ENCODE data around the gene NEK8.
"Not testable (repeated sequence)": the region's sequence is repeated elsewhere in the genome, so short reads cannot be mapped to it uniquely, and the experiment has no call there.

Gene NEK8

GRCh38 chr17:28774206-28774605 lies 45.6 kb downstream of the NEK8 start:
- no peak overlapping the region for H3K4me3 ChIP-seq (ENCODE audit: low read depth, low read length)
- no peaks in the 10 kb centered on the region for H3K27me3 ChIP-seq (ENCODE audit: control insufficient read depth, insufficient read depth, low read length)
- H3K36me3 ChIP-seq (ENCODE audit: control insufficient read depth, insufficient read depth, low read length), result no peaks in the 10 kb centered on the region
- peaks cover 2% of the 10 kb centered on the region for H3K4me1 ChIP-seq (ENCODE audit: control insufficient read depth, insufficient read depth, low read length)
- H3K9ac ChIP-seq (ENCODE audit: low read depth, low read length), result no peak overlapping the region
- H3K9me3 ChIP-seq (ENCODE audit: control insufficient read depth, insufficient read depth, low read length), result no peaks in the 10 kb centered on the region

GRCh38 chr17:28777178-28777577 lies 48.6 kb downstream of the NEK8 start:
- no peaks in the 10 kb centered on the region for H3K4me1 ChIP-seq (ENCODE audit: control insufficient read depth, insufficient read depth, low read length)
- H3K4me3 ChIP-seq (ENCODE audit: low read depth, low read length), result no peak overlapping the region
- no peaks in the 10 kb centered on the region for H3K27me3 ChIP-seq (ENCODE audit: control insufficient read depth, insufficient read depth, low read length)
- H3K9ac ChIP-seq (ENCODE audit: low read depth, low read length), result no peak overlapping the region
- peaks cover 4% of the 10 kb centered on the region for H3K36me3 ChIP-seq (ENCODE audit: control insufficient read depth, insufficient read depth, low read length)
- H3K9me3 ChIP-seq (ENCODE audit: control insufficient read depth, insufficient read depth, low read length), result no peaks in the 10 kb centered on the region

GRCh38 chr17:28779601-28780000 lies 51.0 kb downstream of the NEK8 start:
- H3K9ac ChIP-seq (ENCODE audit: low read depth, low read length); H3K36me3 ChIP-seq (ENCODE audit: control insufficient read depth, insufficient read depth, low read length); H3K4me3 ChIP-seq (ENCODE audit: low read depth, low read length); H3K9me3 ChIP-seq (ENCODE audit: control insufficient read depth, insufficient read depth, low read length); H3K27me3 ChIP-seq (ENCODE audit: control insufficient read depth, insufficient read depth, low read length); H3K4me1 ChIP-seq (ENCODE audit: control insufficient read depth, insufficient read depth, low read length): not testable (repeated sequence)

- Histone ChIP-seq H3K4me3 (ENCODE audit: low read depth, low read length) (no peak overlapping the region), H3K9ac (ENCODE audit: low read depth, low read length) (no peak overlapping the region), H3K9me3 (ENCODE audit: control insufficient read depth, insufficient read depth, low read length) (no peaks in the 10 kb centered on the region), H3K4me1 (ENCODE audit: control insufficient read depth, insufficient read depth, low read length) (no peaks in the 10 kb centered on the region), H3K36me3 (ENCODE audit: control insufficient read depth, insufficient read depth, low read length) (peaks cover 4% of the 10 kb centered on the region), H3K27me3 (ENCODE audit: control insufficient read depth, insufficient read depth, low read length) (no peaks in the 10 kb centered on the region)
Measured at GRCh38 chr17:28783161-28783560, 54.6 kb downstream of the NEK8 start.

GRCh38 chr17:28788100-28788499 lies 59.5 kb downstream of the NEK8 start:
- no peak overlapping the region for H3K9ac ChIP-seq (ENCODE audit: low read depth, low read length)
- no peaks in the 10 kb centered on the region for H3K4me1 ChIP-seq (ENCODE audit: control insufficient read depth, insufficient read depth, low read length)
- no peak overlapping the region for H3K4me3 ChIP-seq (ENCODE audit: low read depth, low read length)
- no peaks in the 10 kb centered on the region for H3K36me3 ChIP-seq (ENCODE audit: control insufficient read depth, insufficient read depth, low read length)
- H3K9me3 ChIP-seq (ENCODE audit: control insufficient read depth, insufficient read depth, low read length), result no peaks in the 10 kb centered on the region
- no peaks in the 10 kb centered on the region for H3K27me3 ChIP-seq (ENCODE audit: control insufficient read depth, insufficient read depth, low read length)

All from iPS-15b (cell line).